Measurements from ENCODE around the gene ADAMTS13. TPM values are rescaled to one million over a fixed set of nuclear protein-coding genes. Genes with fewer than 3 reads are reported as not detected.

Gene ADAMTS13
- total RNA-seq, 1 donor from 2014 or later: 21.4 TPM

DNA sequence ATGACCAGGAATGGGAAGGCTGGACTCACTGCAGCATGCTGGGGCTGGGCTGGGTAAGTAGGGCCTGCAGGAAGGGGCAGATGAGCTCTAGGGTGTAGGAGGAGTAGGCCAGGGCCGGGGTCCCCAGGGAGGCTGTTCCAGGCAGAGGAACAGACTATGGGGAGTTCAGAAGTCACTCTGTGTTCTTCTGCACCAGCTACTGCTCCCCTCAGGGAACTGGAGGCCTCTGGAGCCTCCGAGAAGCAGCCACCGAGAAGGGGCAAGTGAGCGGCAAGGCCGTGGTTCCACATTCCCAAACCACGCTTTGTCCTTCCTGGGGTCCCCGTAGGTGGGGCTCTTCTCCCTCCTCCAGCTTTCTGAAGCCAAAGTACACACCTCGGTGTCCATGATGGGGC lies 65.2 kb downstream of the ADAMTS13 start:
- no peak for ATAC-seq
- no peak for DNase-seq (ENCODE audit: low spot score)

- ATAC-seq (no peak), DNase-seq (ENCODE audit: low spot score) (no peak)
Measured at GRCh38 chr9:133488686-133489252, 66.6 kb downstream of the ADAMTS13 start.

- no peak for ATAC-seq
- DNase-seq (ENCODE audit: low spot score): no peak
Measured at GRCh38 chr9:133489253-133490190, 67.4 kb downstream of the ADAMTS13 start.

GRCh38 chr9:133490201-133490681 lies 68.1 kb downstream of the ADAMTS13 start:
- ATAC-seq (no peak), DNase-seq (ENCODE audit: low spot score) (no peak)

DNA sequence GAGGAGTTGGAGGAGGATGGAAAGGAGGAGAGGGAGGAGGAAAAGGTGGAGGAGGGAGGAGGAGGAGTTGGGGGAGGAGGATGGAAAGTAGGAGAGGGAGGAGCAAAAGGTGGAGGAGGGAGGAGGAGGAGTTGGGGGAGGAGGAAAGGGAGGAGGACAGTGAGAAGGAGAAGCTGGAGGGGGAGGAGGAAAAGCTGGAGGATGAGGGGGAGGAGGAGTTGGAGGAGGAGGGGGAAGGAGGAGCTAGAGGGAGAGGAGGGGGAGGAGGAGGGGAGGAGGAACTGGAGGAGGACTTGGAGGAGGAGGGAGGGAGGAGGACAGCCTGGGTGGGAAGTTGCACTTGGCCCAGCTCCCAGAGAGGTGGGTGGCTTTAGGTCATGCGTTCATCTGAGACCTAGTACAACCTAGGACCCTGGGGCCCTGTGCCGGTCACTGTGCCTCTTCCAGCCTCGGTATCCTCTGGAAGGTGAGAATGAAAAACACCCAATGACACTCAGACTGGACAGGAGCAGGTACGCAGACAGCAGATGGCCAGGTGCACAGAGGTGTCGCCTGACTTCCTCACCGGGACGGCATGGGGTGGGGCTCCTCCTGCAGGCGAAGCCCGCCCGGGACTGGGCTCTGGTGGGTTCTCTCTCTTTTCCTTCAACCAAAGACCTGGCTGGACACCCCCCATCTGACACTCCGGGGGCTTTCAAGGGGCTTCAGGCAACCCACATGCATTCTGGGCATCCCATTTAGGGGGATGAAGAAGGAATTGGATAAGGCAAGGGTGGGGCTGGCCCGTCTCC lies 68.9 kb downstream of the ADAMTS13 start:
- ATAC-seq (no peak), DNase-seq (ENCODE audit: low spot score) (no peak)

DNA sequence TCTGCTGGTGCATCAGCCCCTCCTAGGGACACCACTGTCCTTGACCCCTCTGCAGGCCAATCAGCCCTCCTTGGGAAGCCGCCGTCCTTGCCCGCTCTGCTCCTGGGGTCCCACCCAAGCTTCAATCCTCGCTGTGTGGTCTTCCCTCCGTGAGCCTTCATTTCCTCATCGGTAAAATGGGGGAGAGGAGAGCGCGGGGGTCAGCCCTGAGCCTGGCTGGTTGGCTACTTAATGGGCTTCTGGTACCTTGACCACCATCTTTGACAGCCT lies 69.4 kb downstream of the ADAMTS13 start:
- ATAC-seq (no peak), DNase-seq (ENCODE audit: low spot score) (no peak)

DNA sequence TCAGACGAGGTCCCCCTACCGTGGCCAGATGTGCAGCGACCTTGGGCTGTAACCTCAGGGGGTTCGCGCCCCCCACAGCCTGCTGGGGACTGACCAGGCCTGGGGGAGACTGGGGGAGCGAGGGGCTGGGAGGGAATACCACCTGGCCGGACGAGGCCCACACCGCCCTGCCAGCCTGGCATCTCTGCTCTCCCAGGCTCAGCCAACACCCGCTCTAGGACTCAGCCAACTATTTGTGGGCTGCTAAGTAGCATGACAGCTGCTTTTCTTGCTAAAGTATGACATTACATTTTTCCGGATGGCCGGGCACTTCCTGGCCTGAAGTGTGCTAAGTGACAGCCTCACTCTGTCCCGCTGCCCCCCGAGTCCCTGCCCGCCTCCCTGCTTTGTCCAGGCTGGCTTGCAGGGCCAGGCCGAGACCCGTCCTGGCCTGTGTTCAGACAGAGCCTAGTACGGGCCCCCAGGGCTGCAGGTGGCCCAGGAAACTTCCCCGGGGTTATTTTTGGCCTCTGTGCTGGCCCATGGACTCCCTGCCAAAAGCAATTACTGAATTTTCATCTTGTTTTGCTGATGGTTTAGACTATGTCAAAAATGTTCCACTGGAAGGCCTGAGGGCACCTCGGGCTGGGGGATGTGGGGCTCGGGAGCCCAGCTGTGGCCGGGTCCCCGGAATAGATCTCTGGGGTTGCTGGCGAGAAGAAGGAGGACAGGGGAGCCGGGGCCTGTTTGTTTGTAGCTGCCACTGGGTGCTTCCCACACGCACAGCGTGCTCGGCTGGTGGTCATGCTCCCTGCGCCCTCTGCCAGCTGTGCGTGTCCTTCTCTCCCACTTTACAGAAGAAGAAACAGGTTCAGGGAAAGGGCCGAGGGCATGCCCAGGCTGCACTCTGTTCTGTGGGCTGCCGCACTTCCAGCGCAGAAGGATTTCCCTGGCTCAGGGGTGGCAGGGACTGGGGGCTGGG lies 70.2 kb downstream of the ADAMTS13 start:
- ATAC-seq (no peak), DNase-seq (ENCODE audit: low spot score) (no peak)

- ATAC-seq (peak; percentile 15), DNase-seq (ENCODE audit: low spot score) (no peak)
Measured at GRCh38 chr9:133493428-133493827, 71.3 kb downstream of the ADAMTS13 start.

DNA sequence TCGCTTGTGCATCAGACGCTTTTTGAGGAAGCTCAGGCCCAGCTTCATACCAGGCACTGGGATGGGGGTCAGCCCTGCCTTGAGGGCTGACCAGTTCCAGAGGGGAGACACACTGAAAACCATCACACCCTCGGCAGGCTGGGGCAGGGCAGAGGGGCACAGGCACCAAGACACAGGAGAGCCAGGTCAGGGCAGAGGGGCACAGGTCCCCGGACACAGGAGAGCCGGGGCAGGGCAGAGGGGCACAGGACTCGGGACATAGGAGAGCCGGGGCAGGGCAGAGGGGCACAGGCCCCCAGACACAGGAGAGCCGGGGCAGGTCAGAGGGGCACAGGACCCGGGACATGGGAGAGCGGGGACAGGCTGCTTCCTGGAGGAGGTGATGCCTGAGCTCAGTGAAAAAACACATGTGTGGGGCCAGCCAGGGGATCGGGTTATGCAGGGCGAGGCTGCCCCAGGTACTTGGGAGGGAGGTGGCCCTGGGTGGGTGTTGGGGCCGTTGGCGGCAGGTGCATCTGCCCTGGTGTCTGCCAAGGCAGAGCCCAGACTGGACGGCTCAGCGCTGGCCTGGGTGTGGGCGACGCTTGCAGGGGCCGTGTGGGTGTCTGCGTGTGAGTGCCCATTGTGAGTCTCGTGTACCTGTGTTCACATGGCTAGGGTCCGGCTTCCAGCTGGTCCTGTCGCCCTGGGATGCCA lies 71.8 kb downstream of the ADAMTS13 start:
- no peak for DNase-seq (ENCODE audit: low spot score)
- ATAC-seq: no peak

GRCh38 chr9:133494636-133495326 lies 72.6 kb downstream of the ADAMTS13 start:
- DNase-seq (ENCODE audit: low spot score) (no peak), ATAC-seq (no peak)

GRCh38 chr9:133495327-133496293 lies 73.4 kb downstream of the ADAMTS13 start:
- DNase-seq (ENCODE audit: low spot score) (no peak), ATAC-seq (no peak)

GRCh38 chr9:133496861-133497842 lies 75.0 kb downstream of the ADAMTS13 start:
- DNase-seq (ENCODE audit: low spot score) (no peak), ATAC-seq (no peak)

DNA sequence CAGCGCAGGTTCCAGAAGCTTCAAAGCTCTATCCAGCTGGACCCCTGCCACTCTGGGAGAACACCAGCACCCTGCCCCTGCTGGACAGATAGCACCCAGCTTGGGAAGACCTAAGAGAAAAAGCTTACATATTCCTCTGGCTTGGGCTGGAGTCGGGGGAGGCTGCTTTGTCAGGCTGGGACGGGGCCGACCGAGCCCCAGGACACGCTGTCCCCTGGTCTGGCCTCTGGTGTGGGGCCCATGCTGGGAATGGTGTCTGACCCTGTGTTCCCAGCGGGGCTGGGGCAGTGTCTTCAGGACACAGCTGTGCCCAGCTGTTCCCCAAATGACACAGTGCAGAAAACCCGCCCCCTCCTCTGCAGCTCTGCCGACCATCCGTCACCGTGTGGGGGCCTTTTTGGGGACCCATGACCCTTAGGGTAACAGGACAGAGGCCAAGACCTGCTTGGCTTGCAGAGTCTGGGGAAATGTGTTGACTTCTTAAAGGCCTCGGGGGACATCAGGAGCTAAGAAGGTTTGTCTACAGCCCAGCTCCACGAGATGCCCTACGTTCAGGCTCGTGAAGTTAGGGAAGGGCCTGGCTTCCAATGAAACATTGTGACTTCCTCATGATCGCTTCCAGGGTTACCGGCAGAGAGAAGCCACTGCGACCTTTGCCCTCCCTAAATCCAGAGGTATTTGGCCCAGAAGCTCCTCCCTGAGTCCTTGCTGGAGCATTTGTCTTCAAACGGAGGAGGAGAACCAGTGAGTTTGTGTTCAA lies 77.1 kb downstream of the ADAMTS13 start:
- DNase-seq (ENCODE audit: low spot score) (no peak), ATAC-seq (peak; percentile 57)

DNA sequence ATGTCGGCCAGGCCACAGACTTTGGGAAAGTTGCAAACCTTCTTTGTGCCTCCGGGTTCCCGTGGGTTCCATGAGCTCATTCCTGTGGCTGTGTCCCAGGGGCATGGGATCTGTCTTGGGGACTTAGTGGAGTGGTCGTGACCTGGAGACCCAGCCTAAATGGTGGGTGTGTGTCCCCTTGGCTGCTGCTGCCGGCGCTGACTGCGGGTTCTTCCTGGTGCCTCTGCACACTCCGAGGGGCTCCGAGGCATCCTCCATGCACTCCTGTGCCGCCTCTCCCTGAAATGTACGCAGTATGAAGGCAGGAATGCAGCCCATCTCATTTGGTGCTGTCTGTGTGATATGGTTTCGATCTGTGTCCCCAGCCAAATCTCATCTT lies 77.7 kb downstream of the ADAMTS13 start:
- DNase-seq (ENCODE audit: low spot score) (no peak), ATAC-seq (no peak)

- DNase-seq (ENCODE audit: low spot score) (no peak), ATAC-seq (no peak)
Measured at GRCh38 chr9:133502112-133502511, 79.9 kb downstream of the ADAMTS13 start.

GRCh38 chr9:133505186-133505830 lies 83.1 kb downstream of the ADAMTS13 start:
- DNase-seq (ENCODE audit: low spot score): no peak
- no peak for ATAC-seq
